SK-N-SH (cell line): Measurements from ENCODE around the gene PIP5K1B. TPM values are rescaled to one million over a fixed set of nuclear protein-coding genes. Genes with fewer than 3 reads are reported as not detected.

ENCODE experiments used
- CTCF ChIA-PET: fragments of 300-600, 350-600 bp; formaldehyde crosslinking; extraction: SDS; loops from one replicate; lab custom pipeline; 2021; lab: Yijun Ruan, JAX
- POLR2A ChIA-PET: fragments of 350-600 bp; sonication (Branson Sonifier 250); formaldehyde crosslinking; extraction: SDS; loops from one replicate; lab custom pipeline; 2020; ENCODE audit warnings: antibody characterized with exemption, inconsistent platforms; lab: Yijun Ruan, JAX
- DNase-seq: peaks from one replicate; pipeline ENCODE4 v3.0.0; 2012
- H2AFZ ChIP-seq: fragments of 200-600 bp; sonication (generic); 2 replicates; pipeline ENCODE4 v1.8.1; 2016; ENCODE audit warnings: antibody characterized with exemption, mild to moderate bottlenecking, low read depth
- H3F3A ChIP-seq: fragments of 200-600 bp; sonication (generic); replicated peaks from 2 replicates; pipeline ENCODE3; 2016; ENCODE audit warnings: antibody characterized with exemption, mild to moderate bottlenecking; ENCODE audit not compliant: insufficient read depth
- H3K27ac ChIP-seq, 2 experiments: fragments of 200-500 bp in 1 of 2; fragments of 200-600 bp in 1 of 2; sonication (Bioruptor generic) in 1 of 2; sonication (generic), shearing (Covaris generic) in 1 of 2; 2 replicates each; pipeline versions ENCODE4 v1.5.1 to v1.6.1; 2014 to 2016; ENCODE audit warnings: low read depth in 2 of 2, inconsistent platforms in 1 of 2, low read length in 1 of 2, mild to moderate bottlenecking in 1 of 2, mixed read lengths in 1 of 2
- H3K27me3 ChIP-seq: fragments of 200-600 bp; sonication (generic), shearing (Covaris generic); 2 replicates; pipeline ENCODE4 v1.6.1; 2016; ENCODE audit warnings: mixed run types; ENCODE audit not compliant: insufficient read depth
- H3K36me3 ChIP-seq, 2 experiments: fragments of 200-500 bp in 1 of 2; fragments of 200-600 bp in 1 of 2; sonication (Bioruptor generic) in 1 of 2; sonication (generic) in 1 of 2; replicated peaks in 1 of 2; 2 replicates each; pipeline versions ENCODE3 to v1.5.1; 2014 to 2016; ENCODE audit warnings: low read length in 1 of 2, mild to moderate bottlenecking in 1 of 2; ENCODE audit not compliant: insufficient read depth in 2 of 2, control insufficient read depth in 1 of 2
- H3K4me1 ChIP-seq, 2 experiments: fragments of 200-500 bp in 1 of 2; fragments of 200-600 bp in 1 of 2; sonication (Bioruptor generic) in 1 of 2; sonication (generic), shearing (Covaris generic) in 1 of 2; 2 replicates each; pipeline versions ENCODE4 v1.5.1 to v1.6.1; 2014 to 2016; ENCODE audit warnings: low read depth in 1 of 2, low read length in 1 of 2, mixed run types in 1 of 2; ENCODE audit not compliant: insufficient read depth in 2 of 2, control insufficient read depth in 1 of 2
- H3K4me2 ChIP-seq: fragments of 200-600 bp; sonication (generic), shearing (Covaris generic); 2 replicates; pipeline ENCODE4 v1.6.1; 2017; ENCODE audit warnings: mixed run types
- H3K4me3 ChIP-seq, 2 experiments: fragments of 200-500 bp in 1 of 2; fragments of 200-600 bp in 1 of 2; sonication (Bioruptor generic) in 1 of 2; sonication (generic), shearing (Covaris generic) in 1 of 2; 2 replicates each; pipeline versions ENCODE4 v1.5.1 to v1.8.1; 2014 to 2016; ENCODE audit warnings: low read depth in 2 of 2, inconsistent platforms in 1 of 2, low read length in 1 of 2, mild to moderate bottlenecking in 1 of 2, mixed read lengths in 1 of 2, moderate library complexity in 1 of 2
- H3K79me2 ChIP-seq: fragments of 200-600 bp; sonication (generic); 2 replicates; pipeline ENCODE4 v1.8.1; 2017; ENCODE audit warnings: mild to moderate bottlenecking; ENCODE audit not compliant: insufficient read depth
- H3K9ac ChIP-seq: fragments of 200-600 bp; sonication (generic); 2 replicates; pipeline ENCODE4 v1.6.1; 2017; ENCODE audit warnings: mixed run types
- H3K9me2 ChIP-seq: fragments of 200-600 bp; sonication (generic); 2 replicates; pipeline ENCODE4 v1.6.1; 2017; ENCODE audit warnings: mixed run types
- H3K9me3 ChIP-seq: fragments of 200-600 bp; sonication (generic); 2 replicates; pipeline ENCODE4 v1.6.1; 2017; ENCODE audit warnings: mixed run types, mild to moderate bottlenecking, moderate library complexity
- H4K20me1 ChIP-seq: fragments of 200-600 bp; sonication (generic); 2 replicates; pipeline ENCODE4 v1.6.1; 2017; ENCODE audit warnings: mild to moderate bottlenecking, mixed run types; ENCODE audit not compliant: insufficient read depth
- ELF1 ChIP-seq: IDR thresholded peaks from 2 replicates; pipeline ENCODE4 v1.4.0; 2012
- EP300 ChIP-seq, 2 experiments: IDR thresholded peaks; 2 replicates each; pipeline versions ENCODE4 v1.4.0 to v1.6.1; 2012; ENCODE audit warnings: borderline replicate concordance in 1 of 2, low read depth in 1 of 2, low read length in 1 of 2
- EZH2phosphoT487 ChIP-seq: fragments of 200-600 bp; sonication (generic); IDR thresholded peaks from 2 replicates; pipeline ENCODE4 v1.6.1; 2017; ENCODE audit warnings: low read depth, mixed run types, mild to moderate bottlenecking, antibody characterized with exemption, moderate library complexity, borderline replicate concordance
- FOSL2 ChIP-seq: IDR thresholded peaks from 2 replicates; pipeline ENCODE4 v1.4.0; 2012; ENCODE audit warnings: low read depth, mild to moderate bottlenecking, moderate library complexity, borderline replicate concordance
- FOXM1 ChIP-seq: IDR thresholded peaks from 2 replicates; pipeline ENCODE4 v1.4.0; 2012; ENCODE audit warnings: low read depth, mild to moderate bottlenecking
- GABPA ChIP-seq: IDR thresholded peaks from 2 replicates; pipeline ENCODE4 v1.4.0; 2012; ENCODE audit warnings: low read depth, mild to moderate bottlenecking
- GATA2 ChIP-seq: sonication (generic); formaldehyde crosslinking; IDR thresholded peaks from 2 replicates; pipeline ENCODE4 v1.5.0; 2020; ENCODE audit warnings: mild to moderate bottlenecking, missing genetic modification reagents
- JUND ChIP-seq: IDR thresholded peaks from 2 replicates; pipeline ENCODE4 v1.4.0; 2012
- MEF2A ChIP-seq: IDR thresholded peaks from 2 replicates; pipeline ENCODE4 v1.4.0; 2012; ENCODE audit warnings: low read depth, borderline replicate concordance
- NFIC ChIP-seq: IDR thresholded peaks from 2 replicates; pipeline ENCODE4 v1.4.0; 2012; ENCODE audit warnings: borderline replicate concordance
- RAD21 ChIP-seq: IDR thresholded peaks from 2 replicates; pipeline ENCODE4 v1.6.1; 2012; ENCODE audit warnings: mild to moderate bottlenecking, low read length
- RCOR1 ChIP-seq: fragments of 150-350 bp; IDR thresholded peaks from 2 replicates; pipeline ENCODE4 v1.6.1; 2017; ENCODE audit warnings: antibody characterized with exemption, low read length
- RFX5 ChIP-seq: IDR thresholded peaks from 2 replicates; pipeline ENCODE4 v1.6.1; 2012; ENCODE audit warnings: mild to moderate bottlenecking, improper control_type of control experiment, low read length
- SMC3 ChIP-seq: IDR thresholded peaks from 2 replicates; pipeline ENCODE4 v1.6.1; 2012; ENCODE audit warnings: low read depth, low read length, improper control_type of control experiment
- TAF1 ChIP-seq: IDR thresholded peaks from 2 replicates; pipeline ENCODE4 v1.6.1; 2012; ENCODE audit warnings: low read depth, mild to moderate bottlenecking, low read length, moderate library complexity, borderline replicate concordance
- TCF12 ChIP-seq: IDR thresholded peaks from 2 replicates; pipeline ENCODE4 v1.4.0; 2012
- TEAD4 ChIP-seq: IDR thresholded peaks from 2 replicates; pipeline ENCODE4 v1.4.0; 2012; ENCODE audit warnings: mild to moderate bottlenecking, borderline replicate concordance; ENCODE audit not compliant: insufficient read depth
- YY1 ChIP-seq: IDR thresholded peaks from 2 replicates; pipeline ENCODE4 v1.4.0; 2012; ENCODE audit warnings: low read depth, mild to moderate bottlenecking
- WGBS: methylation state at CpG from one replicate; pipeline ENCODE4 v1.1.6; 2017; ENCODE audit warnings: low lambda C conversion rate; 5-methylcytosine and 5-hydroxymethylcytosine counted together
- polyA plus RNA-seq, 3 experiments: library from polyadenylated mRNA; depleted of rRNA; stranded (reverse); fragments of >200 nt; gene quantifications; 2 replicates each; pipeline ENCODE4 v1.2.3, GENCODE V29; 2012
- TF ChIP-seq, protein P1 (sequence below): IDR thresholded peaks from 2 replicates; pipeline ENCODE4 v1.4.0; 2012; ENCODE audit warnings: low read depth
- TF ChIP-seq, protein P2 (sequence below): IDR thresholded peaks from 2 replicates; pipeline ENCODE4; 2012
- TF ChIP-seq, protein P3 (sequence below): fragments of 200-600 bp; sonication (generic); IDR thresholded peaks from 2 replicates; pipeline ENCODE4 v1.6.1; 2017; ENCODE audit warnings: antibody characterized with exemption, mild to moderate bottlenecking, moderate library complexity

PIP5K1B gene
- polyA plus RNA-seq, 1 of the 3 experiments (the other 2 are of a cell fraction) = not detected

DNA sequence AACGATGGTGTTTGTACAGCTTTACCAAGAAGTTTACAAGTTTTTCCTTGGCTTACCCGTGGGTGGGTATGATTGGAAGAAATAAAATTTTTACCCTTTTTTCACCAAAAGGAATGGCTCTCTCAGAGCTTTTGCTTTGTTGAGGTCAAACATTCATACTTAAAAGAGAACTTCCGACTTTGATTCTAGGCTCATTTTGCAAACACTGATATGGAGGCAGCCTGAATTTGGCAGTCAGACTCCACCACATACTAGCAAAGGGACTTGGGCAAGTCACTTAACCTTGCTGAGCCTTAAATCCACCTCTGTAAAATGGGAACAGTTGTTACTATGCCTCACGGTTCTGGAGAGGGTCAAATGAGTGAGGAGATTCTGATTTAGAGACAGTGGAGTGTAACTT, 155.4 kb downstream of the PIP5K1B start:
- no peak overlapping the region for H3K9ac ChIP-seq
- no peaks in the 10 kb centered on the region for H3F3A ChIP-seq
- no peaks in the 10 kb centered on the region for H3K9me3 ChIP-seq
- TF ChIP-seq NFIC (no peak), MEF2A (no peak), EP300 (IDR thresholded peaks at IDR 0.05; ENCODE audit: borderline replicate concordance in 1 of 2, low read depth in 1 of 2, low read length in 1 of 2) (no peak), ELF1 (no peak), FOSL2 (no peak), RAD21 (no peak)
- TF ChIP-seq, protein P1, sequence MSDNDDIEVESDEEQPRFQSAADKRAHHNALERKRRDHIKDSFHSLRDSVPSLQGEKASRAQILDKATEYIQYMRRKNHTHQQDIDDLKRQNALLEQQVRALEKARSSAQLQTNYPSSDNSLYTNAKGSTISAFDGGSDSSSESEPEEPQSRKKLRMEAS = no peak
- no peak overlapping the region for H2AFZ ChIP-seq
- H4K20me1 ChIP-seq = no peaks in the 10 kb centered on the region
- H3K4me2 ChIP-seq = no peak overlapping the region
- CTCF ChIA-PET = no interaction called here
- H3K36me3 ChIP-seq = no peaks in the 10 kb centered on the region
- POLR2A ChIA-PET = no interaction called here
- DNase-seq = no peak
- H3K9me2 ChIP-seq = no peaks in the 10 kb centered on the region
- H3K27me3 ChIP-seq = peaks cover 14% of the 10 kb centered on the region; the same call in 1 of the 2 replicates
- WGBS = 4% methylated on average over 4 of the region's 4 CpGs
- no peaks in the 10 kb centered on the region for H3K79me2 ChIP-seq
- H3K4me3 ChIP-seq = no peak overlapping the region
- no peaks in the 10 kb centered on the region for H3K4me1 ChIP-seq
- H3K27ac ChIP-seq = no peak overlapping the region

DNA sequence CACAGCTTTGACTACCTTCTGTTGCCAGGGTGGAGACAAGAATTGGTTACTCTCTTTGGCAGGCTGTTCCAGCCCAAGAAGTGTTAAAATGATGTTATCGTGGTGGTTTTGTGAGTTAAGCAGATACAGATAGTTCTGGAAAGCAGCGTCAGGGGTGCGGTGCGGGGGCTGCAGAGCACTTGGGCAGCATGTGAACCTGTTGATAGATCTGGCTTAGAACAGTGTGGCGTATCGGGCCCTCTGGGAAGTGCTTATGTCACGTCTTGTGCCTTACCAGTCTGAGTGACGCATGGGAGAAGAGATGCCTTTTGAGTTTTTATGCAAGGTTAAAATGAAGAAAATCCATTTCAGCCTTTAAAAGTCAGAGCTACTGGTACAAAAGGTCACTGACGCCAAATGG, 156.4 kb downstream of the PIP5K1B start:
- H3K27me3 ChIP-seq = peaks cover 5% of the 10 kb centered on the region; the same call in 1 of the 2 replicates
- no peaks in the 10 kb centered on the region for H3K79me2 ChIP-seq
- no peak for TF ChIP-seq RCOR1
- no peak for TF ChIP-seq RAD21
- TF ChIP-seq FOXM1 = no peak
- no peak for TF ChIP-seq YY1
- no peak for TF ChIP-seq TAF1
- no peak for TF ChIP-seq JUND
- no peak for TF ChIP-seq TCF12
- TF ChIP-seq SMC3 = no peak
- TF ChIP-seq RFX5 = no peak
- no peak for TF ChIP-seq TEAD4
- CTCF ChIA-PET = no interaction called here
- 6% methylated on average over 9 of the region's 9 CpGs for WGBS
- no peaks in the 10 kb centered on the region for H3K9me3 ChIP-seq
- H2AFZ ChIP-seq = no peak overlapping the region
- H3F3A ChIP-seq = no peaks in the 10 kb centered on the region
- no peak overlapping the region for H3K27ac ChIP-seq
- POLR2A ChIA-PET = no interaction called here
- H4K20me1 ChIP-seq = no peaks in the 10 kb centered on the region
- H3K9ac ChIP-seq = no peak overlapping the region
- no peak overlapping the region for H3K4me2 ChIP-seq
- no peak for DNase-seq
- no peaks in the 10 kb centered on the region for H3K4me1 ChIP-seq
- H3K4me3 ChIP-seq = no peak overlapping the region
- no peaks in the 10 kb centered on the region for H3K36me3 ChIP-seq
- no peaks in the 10 kb centered on the region for H3K9me2 ChIP-seq

DNA sequence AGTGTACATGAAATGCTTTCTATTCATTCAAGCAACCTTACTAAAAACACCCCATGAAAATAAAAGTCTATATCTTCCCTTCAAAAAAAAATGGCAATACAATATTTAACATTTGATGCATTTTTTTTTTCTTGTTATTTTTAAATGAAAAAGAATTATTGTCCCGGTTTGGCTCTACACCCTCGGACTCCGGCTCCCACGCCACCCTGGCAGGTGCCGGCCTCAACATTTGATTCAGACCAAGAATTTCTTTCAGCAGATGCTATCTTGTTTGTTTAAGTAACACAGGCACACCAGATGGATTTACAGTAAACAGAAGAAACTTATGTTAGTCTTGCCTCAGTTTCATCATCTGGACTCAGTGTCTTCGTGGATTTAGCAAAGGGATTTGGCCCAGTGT, 162.0 kb downstream of the PIP5K1B start:
- H3K4me3 ChIP-seq = no peak overlapping the region
- H3K36me3 ChIP-seq = no peaks in the 10 kb centered on the region
- no peak overlapping the region for H3K9ac ChIP-seq
- H3K4me1 ChIP-seq = no peaks in the 10 kb centered on the region
- no peak overlapping the region for H2AFZ ChIP-seq
- 2% methylated on average over 6 of the region's 6 CpGs for WGBS
- H3K79me2 ChIP-seq = no peaks in the 10 kb centered on the region
- H3K9me3 ChIP-seq = no peaks in the 10 kb centered on the region
- ChIA-PET CTCF (no interaction called here), POLR2A (no interaction called here)
- no peak for DNase-seq
- H3K9me2 ChIP-seq = no peaks in the 10 kb centered on the region
- no peaks in the 10 kb centered on the region for H4K20me1 ChIP-seq
- peaks cover 5% of the 10 kb centered on the region; the same call in 1 of the 2 replicates for H3K27me3 ChIP-seq
- no peaks in the 10 kb centered on the region for H3F3A ChIP-seq
- H3K4me2 ChIP-seq = no peak overlapping the region
- H3K27ac ChIP-seq = no peak overlapping the region
- TF ChIP-seq, protein P2, sequence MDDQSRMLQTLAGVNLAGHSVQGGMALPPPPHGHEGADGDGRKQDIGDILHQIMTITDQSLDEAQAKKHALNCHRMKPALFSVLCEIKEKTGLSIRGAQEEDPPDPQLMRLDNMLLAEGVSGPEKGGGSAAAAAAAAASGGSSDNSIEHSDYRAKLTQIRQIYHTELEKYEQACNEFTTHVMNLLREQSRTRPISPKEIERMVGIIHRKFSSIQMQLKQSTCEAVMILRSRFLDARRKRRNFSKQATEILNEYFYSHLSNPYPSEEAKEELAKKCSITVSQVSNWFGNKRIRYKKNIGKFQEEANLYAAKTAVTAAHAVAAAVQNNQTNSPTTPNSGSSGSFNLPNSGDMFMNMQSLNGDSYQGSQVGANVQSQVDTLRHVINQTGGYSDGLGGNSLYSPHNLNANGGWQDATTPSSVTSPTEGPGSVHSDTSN = no peak
- TF ChIP-seq RFX5 (no peak), GABPA (no peak), EZH2phosphoT487 (no peak), RCOR1 (no peak), GATA2 (CRISPR knock-in tag) (no peak), TEAD4 (no peak)
- TF ChIP-seq, protein P3, sequence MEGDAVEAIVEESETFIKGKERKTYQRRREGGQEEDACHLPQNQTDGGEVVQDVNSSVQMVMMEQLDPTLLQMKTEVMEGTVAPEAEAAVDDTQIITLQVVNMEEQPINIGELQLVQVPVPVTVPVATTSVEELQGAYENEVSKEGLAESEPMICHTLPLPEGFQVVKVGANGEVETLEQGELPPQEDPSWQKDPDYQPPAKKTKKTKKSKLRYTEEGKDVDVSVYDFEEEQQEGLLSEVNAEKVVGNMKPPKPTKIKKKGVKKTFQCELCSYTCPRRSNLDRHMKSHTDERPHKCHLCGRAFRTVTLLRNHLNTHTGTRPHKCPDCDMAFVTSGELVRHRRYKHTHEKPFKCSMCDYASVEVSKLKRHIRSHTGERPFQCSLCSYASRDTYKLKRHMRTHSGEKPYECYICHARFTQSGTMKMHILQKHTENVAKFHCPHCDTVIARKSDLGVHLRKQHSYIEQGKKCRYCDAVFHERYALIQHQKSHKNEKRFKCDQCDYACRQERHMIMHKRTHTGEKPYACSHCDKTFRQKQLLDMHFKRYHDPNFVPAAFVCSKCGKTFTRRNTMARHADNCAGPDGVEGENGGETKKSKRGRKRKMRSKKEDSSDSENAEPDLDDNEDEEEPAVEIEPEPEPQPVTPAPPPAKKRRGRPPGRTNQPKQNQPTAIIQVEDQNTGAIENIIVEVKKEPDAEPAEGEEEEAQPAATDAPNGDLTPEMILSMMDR = no peak
